SIG-M5 treated with dmso at 0.1 percent for 504 hours (cell line): Measurements from ENCODE around the gene MUC5B.

Source experiments
- DNase-seq: peaks from one replicate; lab custom pipeline; 2025; ENCODE audit not compliant: unreplicated experiment; lab: John Stamatoyannopoulos, UW

The MUC5B gene

GRCh38 chr11:1293619-1294015 lies 70.8 kb downstream of the MUC5B start:
- no peak for DNase-seq

- no peak for DNase-seq
Observed at GRCh38 chr11:1295086-1295485, 72.2 kb downstream of the MUC5B start.

- no peak for DNase-seq
Observed at GRCh38 chr11:1295591-1295990, 72.7 kb downstream of the MUC5B start.

- no peak for DNase-seq
Observed at GRCh38 chr11:1296287-1296686, 73.4 kb downstream of the MUC5B start.

- DNase-seq = no peak
Observed at GRCh38 chr11:1297011-1297575, 74.2 kb downstream of the MUC5B start.

- DNase-seq = no peak
Observed at GRCh38 chr11:1297576-1298473, 75.0 kb downstream of the MUC5B start.

- peak; percentile 83 for DNase-seq
Observed at GRCh38 chr11:1298695-1299492, 76.0 kb downstream of the MUC5B start.

- no peak for DNase-seq
Observed at GRCh38 chr11:1299621-1300020, 76.8 kb downstream of the MUC5B start.

GRCh38 chr11:1300121-1300520 lies 77.3 kb downstream of the MUC5B start:
- no peak for DNase-seq

- no peak for DNase-seq
Observed at GRCh38 chr11:1300569-1301187, 77.8 kb downstream of the MUC5B start.

- no peak for DNase-seq
Observed at GRCh38 chr11:1301220-1302000, 78.5 kb downstream of the MUC5B start.

- DNase-seq = no peak
Observed at GRCh38 chr11:1302041-1302460, 79.2 kb downstream of the MUC5B start.

- DNase-seq = no peak
Observed at GRCh38 chr11:1302461-1303125, 79.7 kb downstream of the MUC5B start.

- no peak for DNase-seq
Observed at GRCh38 chr11:1303126-1303821, 80.4 kb downstream of the MUC5B start.

GRCh38 chr11:1303973-1304372 lies 81.1 kb downstream of the MUC5B start:
- DNase-seq = no peak

GRCh38 chr11:1304380-1304779 lies 81.5 kb downstream of the MUC5B start:
- DNase-seq = no peak

GRCh38 chr11:1305063-1305495 lies 82.2 kb downstream of the MUC5B start:
- no peak for DNase-seq

- no peak for DNase-seq
Observed at GRCh38 chr11:1305501-1306056, 82.7 kb downstream of the MUC5B start.
